ENCODE results near the gene AGFG2. TPM values are rescaled to one million over a fixed set of nuclear protein-coding genes. Genes with fewer than 3 reads are reported as not detected.

AGFG2 gene
- total RNA-seq, 4 donors from 2014 or later, result 3.4 to 24.3 (median 7.1) TPM

- no peak for TF ChIP-seq CTCF (IDR thresholded peaks at IDR 0.05; ENCODE audit: low read depth)
Observed at GRCh38 chr7:100571829-100572116, 32.8 kb downstream of the AGFG2 start.

DNA sequence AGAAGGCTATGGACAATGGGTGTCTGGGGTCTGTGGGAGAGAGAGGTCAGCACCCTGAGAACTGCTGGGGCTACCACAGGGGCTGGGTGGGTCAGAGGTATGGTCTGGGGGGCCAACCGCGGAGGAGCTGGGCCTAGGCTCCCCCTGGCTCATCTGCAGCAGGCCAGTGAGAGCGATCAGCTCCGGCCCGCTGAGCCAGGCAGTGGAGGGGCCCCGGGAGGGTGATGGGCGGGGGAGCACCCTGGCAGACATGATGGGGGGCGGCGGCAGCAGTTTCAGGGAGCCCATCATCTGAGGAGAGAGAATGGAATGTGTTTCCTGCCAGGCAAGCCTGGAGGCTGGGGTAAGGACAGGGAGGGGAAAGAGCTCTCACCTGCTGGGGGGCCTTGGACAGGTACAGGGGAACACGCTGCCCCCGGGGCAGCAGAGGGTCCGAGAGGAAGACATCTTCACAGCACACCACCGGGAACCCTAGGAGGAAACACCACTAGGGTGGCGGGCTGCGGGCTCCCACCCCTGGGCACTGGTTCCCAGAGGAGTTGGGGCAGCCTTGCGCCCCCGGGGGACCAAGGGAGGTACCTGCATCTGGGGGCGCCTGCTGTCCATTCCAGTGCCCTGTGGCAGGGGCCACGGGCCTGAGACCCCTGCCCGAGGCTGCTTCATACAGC lies 33.4 kb downstream of the AGFG2 start:
- TF ChIP-seq CTCF (IDR thresholded peaks at IDR 0.05; ENCODE audit: low read depth), result no peak

- no peak for TF ChIP-seq CTCF (IDR thresholded peaks at IDR 0.05; ENCODE audit: low read depth)
Observed at GRCh38 chr7:100572949-100573675, 34.1 kb downstream of the AGFG2 start.

DNA sequence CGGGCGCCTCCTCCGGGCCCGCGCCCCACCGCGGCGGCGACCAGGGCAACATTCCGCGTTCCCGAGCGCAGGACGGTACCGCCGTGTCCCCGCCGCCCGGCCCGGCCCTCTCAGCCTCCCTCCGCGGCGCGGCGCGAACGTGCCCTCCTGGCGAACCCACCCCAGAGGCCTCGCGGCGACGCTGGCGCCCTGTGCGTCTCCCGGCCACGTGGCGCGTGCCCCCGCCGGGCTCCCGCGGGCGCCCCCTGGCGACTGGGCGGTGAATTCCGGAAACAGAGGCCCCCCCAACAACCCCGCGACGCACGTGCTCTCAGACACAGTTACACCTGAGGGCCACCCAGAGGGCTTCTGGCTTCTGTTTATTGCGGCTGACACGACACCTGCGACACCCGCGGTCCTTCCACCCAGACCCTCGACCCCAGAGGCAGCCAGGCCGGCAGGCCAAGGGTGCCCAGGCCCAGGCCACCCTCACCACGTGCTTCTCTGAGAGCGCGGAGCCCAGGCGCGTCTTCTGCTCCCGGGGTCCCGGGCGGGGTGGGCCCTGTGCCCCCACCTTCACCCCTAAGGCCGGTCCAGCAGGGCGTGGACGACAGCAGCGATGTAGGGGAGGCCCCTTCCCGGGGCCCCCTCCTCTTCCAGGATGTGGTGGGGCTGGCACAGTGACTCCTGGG lies 34.8 kb downstream of the AGFG2 start, which contains the start of gene SAP25:
Gene SAP25 (minus strand): TSS at position 210 of the 671 bp plus-strand sequence. CDS start 158 bp downstream, at position 52.
- no peak for TF ChIP-seq CTCF (IDR thresholded peaks at IDR 0.05; ENCODE audit: low read depth)

GRCh38 chr7:100574362-100575205 lies 35.6 kb downstream of the AGFG2 start:
- no peak for TF ChIP-seq CTCF (IDR thresholded peaks at IDR 0.05; ENCODE audit: low read depth)

DNA sequence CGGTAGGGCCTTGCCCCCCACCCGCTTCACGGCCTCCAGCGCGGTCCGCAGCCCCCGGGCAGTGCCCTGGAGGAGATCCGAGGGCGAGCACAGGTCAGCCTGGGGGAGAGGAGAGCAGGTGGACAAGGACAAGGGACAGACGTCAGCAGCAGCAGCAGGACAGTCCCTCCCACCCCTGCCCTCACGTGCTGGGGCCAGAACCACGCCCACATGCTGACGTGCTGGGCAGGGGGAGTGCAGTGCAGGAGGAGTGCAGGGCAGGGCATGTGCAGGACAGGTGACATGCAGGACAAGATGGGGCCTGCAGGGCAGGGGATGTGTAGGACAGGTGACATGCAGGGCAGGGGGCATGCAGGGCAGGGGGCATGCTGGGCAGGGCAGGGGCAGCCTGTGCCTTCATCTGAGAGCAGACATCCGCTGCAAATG lies 36.2 kb downstream of the AGFG2 start:
- no peak for TF ChIP-seq CTCF (IDR thresholded peaks at IDR 0.05; ENCODE audit: low read depth)
